A673 (cell line): ENCODE data around the gene SAC3D1.

ENCODE experiments used
- EZH2 ChIP-seq: fragments of 200-600 bp; sonication (generic); IDR thresholded peaks from 2 replicates; pipeline ENCODE4 v1.6.1; 2017; ENCODE audit warnings: borderline replicate concordance, low read depth, mild to moderate bottlenecking, mixed read lengths, antibody characterized with exemption, low read length; ENCODE audit not compliant: poor library complexity, severe bottlenecking
- TF ChIP-seq, protein P1 (sequence below): fragments of 300-800, 200-600 bp; sonication (generic); conservative IDR thresholded peaks from 2 replicates; pipeline ENCODE4 v1.5.1; 2017; ENCODE audit warnings: low read depth, mild to moderate bottlenecking, antibody characterized with exemption, low read length, moderate library complexity, mixed read lengths

DNA sequence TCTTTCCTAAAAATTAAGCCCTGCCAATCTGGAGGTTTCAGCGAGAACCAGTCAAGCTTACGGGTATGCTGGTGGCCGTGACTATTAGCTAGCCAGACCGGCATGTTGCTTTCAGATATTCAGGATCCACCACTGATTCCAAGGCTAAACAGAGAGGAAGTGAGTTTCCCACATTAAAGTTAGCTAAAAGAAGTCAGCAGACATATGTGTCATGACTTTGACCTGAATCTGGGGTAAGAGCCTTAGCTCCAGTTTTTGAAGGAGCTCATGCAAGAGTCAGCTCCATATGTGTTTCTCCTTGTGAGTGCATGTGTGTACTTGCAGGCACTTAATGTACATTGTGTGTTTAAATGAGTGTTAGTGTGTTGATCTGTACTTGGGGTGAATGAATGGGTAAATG lies 44.4 kb downstream of the SAC3D1 start:
- TF ChIP-seq, protein P1, sequence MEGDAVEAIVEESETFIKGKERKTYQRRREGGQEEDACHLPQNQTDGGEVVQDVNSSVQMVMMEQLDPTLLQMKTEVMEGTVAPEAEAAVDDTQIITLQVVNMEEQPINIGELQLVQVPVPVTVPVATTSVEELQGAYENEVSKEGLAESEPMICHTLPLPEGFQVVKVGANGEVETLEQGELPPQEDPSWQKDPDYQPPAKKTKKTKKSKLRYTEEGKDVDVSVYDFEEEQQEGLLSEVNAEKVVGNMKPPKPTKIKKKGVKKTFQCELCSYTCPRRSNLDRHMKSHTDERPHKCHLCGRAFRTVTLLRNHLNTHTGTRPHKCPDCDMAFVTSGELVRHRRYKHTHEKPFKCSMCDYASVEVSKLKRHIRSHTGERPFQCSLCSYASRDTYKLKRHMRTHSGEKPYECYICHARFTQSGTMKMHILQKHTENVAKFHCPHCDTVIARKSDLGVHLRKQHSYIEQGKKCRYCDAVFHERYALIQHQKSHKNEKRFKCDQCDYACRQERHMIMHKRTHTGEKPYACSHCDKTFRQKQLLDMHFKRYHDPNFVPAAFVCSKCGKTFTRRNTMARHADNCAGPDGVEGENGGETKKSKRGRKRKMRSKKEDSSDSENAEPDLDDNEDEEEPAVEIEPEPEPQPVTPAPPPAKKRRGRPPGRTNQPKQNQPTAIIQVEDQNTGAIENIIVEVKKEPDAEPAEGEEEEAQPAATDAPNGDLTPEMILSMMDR: no peak
- TF ChIP-seq EZH2: no peak
